IMR-90 (cell line): Measurements from ENCODE around the gene TUBGCP3. TPM values are rescaled to one million over a fixed set of nuclear protein-coding genes. Genes with fewer than 3 reads are reported as not detected.

Source experiments
- ATAC-seq: fragments of 200-7000 bp; cut with Tn5 transposase; 2 replicates; pipeline ENCODE4 v1.9.1; 2020; ENCODE audit warnings: low read depth, mild to moderate bottlenecking, moderate library complexity
- BruUV-seq: library from RNA; stranded (reverse); fragments of 400-500 nt; replicated peaks from 2 replicates; lab custom pipeline; 2021; lab: Mats Ljungman, UMichigan
- CTCF ChIA-PET: fragments of 300-600 bp; formaldehyde crosslinking; extraction: SDS; loops from one replicate; lab custom pipeline; 2021; ENCODE audit warnings: antibody characterized with exemption; lab: Yijun Ruan, JAX
- POLR2A ChIA-PET: fragments of 300-600 bp; sonication (Branson Sonifier 250); formaldehyde crosslinking; loops from one replicate; lab custom pipeline; 2022; ENCODE audit warnings: antibody characterized with exemption; ENCODE audit not compliant: unreplicated experiment; lab: Charles Lee
- DNase-seq: peaks from one replicate; pipeline ENCODE4 v3.0.0; 2013
- H2AFZ ChIP-seq: replicated peaks from 2 replicates; pipeline ENCODE3; 2013; ENCODE audit warnings: low read length, mild to moderate bottlenecking; ENCODE audit not compliant: poor library complexity
- H2AK5ac ChIP-seq: 2 replicates; pipeline ENCODE4 v1.6.1; 2013; ENCODE audit warnings: low read depth, low read length, inconsistent platforms
- H2AK9ac ChIP-seq: replicated peaks from 2 replicates; pipeline ENCODE3; 2013; ENCODE audit warnings: mild to moderate bottlenecking, low read depth, low read length, moderate library complexity; ENCODE audit not compliant: poor library complexity
- H2BK120ac ChIP-seq: 2 replicates; pipeline ENCODE4 v1.6.1; 2013; ENCODE audit warnings: low read depth, low read length, inconsistent platforms
- H2BK15ac ChIP-seq: 3 replicates; pipeline ENCODE4 v1.6.1; 2013; ENCODE audit warnings: low read depth, low read length, inconsistent platforms
- H2BK20ac ChIP-seq: 2 replicates; pipeline ENCODE4 v1.6.1; 2013; ENCODE audit warnings: low read depth, mild to moderate bottlenecking, inconsistent platforms, low read length, moderate library complexity
- H2BK5ac ChIP-seq: 2 replicates; pipeline ENCODE4 v1.6.1; 2013; ENCODE audit warnings: mild to moderate bottlenecking, low read depth, low read length, inconsistent platforms; ENCODE audit not compliant: poor library complexity, severe bottlenecking
- H3K14ac ChIP-seq: replicated peaks from 2 replicates; pipeline ENCODE4 v1.6.1; 2013; ENCODE audit warnings: low read depth, low read length, inconsistent platforms
- H3K18ac ChIP-seq: 2 replicates; pipeline ENCODE4 v1.6.1; 2013; ENCODE audit warnings: low read depth, low read length, control low read depth
- H3K23ac ChIP-seq: 2 replicates; pipeline ENCODE4 v1.6.1; 2013; ENCODE audit warnings: low read depth, low read length, inconsistent platforms
- H3K27ac ChIP-seq: 2 replicates; pipeline ENCODE4 v1.5.1; 2013; ENCODE audit warnings: mild to moderate bottlenecking, control low read depth, low read length; ENCODE audit not compliant: insufficient read depth
- H3K27me3 ChIP-seq: 2 replicates; pipeline ENCODE4 v1.6.1; 2013; ENCODE audit warnings: low read length; ENCODE audit not compliant: control insufficient read depth, insufficient read depth
- H3K36me3 ChIP-seq: 2 replicates; pipeline ENCODE4 v1.6.1; 2013; ENCODE audit warnings: low read length, mixed read lengths; ENCODE audit not compliant: control insufficient read depth, insufficient read depth
- H3K4ac ChIP-seq: 2 replicates; pipeline ENCODE4 v1.6.1; 2013; ENCODE audit warnings: low read depth, low read length, inconsistent platforms
- H3K4me1 ChIP-seq: 2 replicates; pipeline ENCODE4 v1.6.1; 2013; ENCODE audit warnings: low read length, mixed read lengths; ENCODE audit not compliant: control insufficient read depth, insufficient read depth
- H3K4me2 ChIP-seq: 2 replicates; pipeline ENCODE4 v1.6.1; 2013; ENCODE audit warnings: low read depth, mild to moderate bottlenecking, control low read depth, low read length, moderate library complexity
- H3K4me3 ChIP-seq: 2 replicates; pipeline ENCODE4 v1.5.1; 2013; ENCODE audit warnings: low read depth, mild to moderate bottlenecking, control low read depth, low read length, moderate library complexity; ENCODE audit not compliant: insufficient read depth
- H3K56ac ChIP-seq: 2 replicates; pipeline ENCODE4 v1.6.1; 2013; ENCODE audit warnings: low read length, inconsistent platforms; ENCODE audit not compliant: insufficient read depth; ENCODE audit errors: extremely low read depth
- H3K79me1 ChIP-seq, 2 experiments: 2 replicates each; pipeline ENCODE4 v1.6.1; 2013; ENCODE audit warnings: low read length in 2 of 2, inconsistent platforms in 1 of 2, low read depth in 1 of 2
- H3K9ac ChIP-seq: 2 replicates; pipeline ENCODE4 v1.6.1; 2013; ENCODE audit warnings: low read depth, low read length, control low read depth
- H3K9me1 ChIP-seq: 2 replicates; pipeline ENCODE4 v1.6.1; 2013; ENCODE audit warnings: low read length, inconsistent platforms; ENCODE audit not compliant: insufficient read depth
- H3K9me3 ChIP-seq: 2 replicates; pipeline ENCODE4 v1.6.1; 2013; ENCODE audit warnings: low read length; ENCODE audit not compliant: control insufficient read depth, insufficient read depth
- H4K20me1 ChIP-seq: 2 replicates; pipeline ENCODE4 v1.6.1; 2013; ENCODE audit warnings: low read length, inconsistent platforms; ENCODE audit not compliant: insufficient read depth
- H4K5ac ChIP-seq: 2 replicates; pipeline ENCODE4 v1.6.1; 2013; ENCODE audit warnings: mild to moderate bottlenecking, low read depth, low read length, control low read depth
- H4K8ac ChIP-seq, 2 experiments: 2 replicates each; pipeline ENCODE4 v1.6.1; 2013; ENCODE audit warnings: low read depth in 2 of 2, low read length in 2 of 2, control low read depth in 1 of 2, inconsistent platforms in 1 of 2
- H4K91ac ChIP-seq: 2 replicates; pipeline ENCODE4 v1.6.1; 2013; ENCODE audit warnings: low read depth, low read length, inconsistent platforms; ENCODE audit not compliant: insufficient read depth
- BHLHE40 ChIP-seq: fragments of 150-350 bp; IDR thresholded peaks from 2 replicates; pipeline ENCODE4 v1.6.1; 2016; ENCODE audit warnings: mild to moderate bottlenecking, low read depth, low read length
- CEBPB ChIP-seq: IDR thresholded peaks from 2 replicates; pipeline ENCODE4 v1.6.1; 2012; ENCODE audit warnings: low read depth, low read length, improper control_type of control experiment
- CHD1 ChIP-seq: IDR thresholded peaks from 2 replicates; pipeline ENCODE4 v1.6.1; 2012; ENCODE audit warnings: low read depth, low read length, improper control_type of control experiment
- ELK1 ChIP-seq: fragments of 150-350 bp; IDR thresholded peaks from 2 replicates; pipeline ENCODE4 v1.6.1; 2016; ENCODE audit warnings: low read depth, mild to moderate bottlenecking, low read length, moderate library complexity, borderline replicate concordance
- FOS ChIP-seq: fragments of 150-350 bp; IDR thresholded peaks from 2 replicates; pipeline ENCODE4 v1.6.1; 2016; ENCODE audit warnings: low read depth, low read length
- MAFK ChIP-seq: IDR thresholded peaks from 2 replicates; pipeline ENCODE4 v1.6.1; 2012; ENCODE audit warnings: low read depth, low read length, improper control_type of control experiment
- MAZ ChIP-seq: IDR thresholded peaks from 2 replicates; pipeline ENCODE4 v1.6.1; 2012; ENCODE audit warnings: low read depth, mild to moderate bottlenecking, low read length, improper control_type of control experiment, moderate library complexity, borderline replicate concordance
- MXI1 ChIP-seq: IDR thresholded peaks from 2 replicates; pipeline ENCODE4 v1.6.1; 2012; ENCODE audit warnings: low read depth, mild to moderate bottlenecking, low read length, moderate library complexity, borderline replicate concordance
- NFE2L2 ChIP-seq: fragments of 150-350 bp; IDR thresholded peaks from 2 replicates; pipeline ENCODE4 v1.6.1; 2016; ENCODE audit warnings: low read depth, mild to moderate bottlenecking, low read length
- POLR2A ChIP-seq: IDR thresholded peaks from 2 replicates; pipeline ENCODE4 v1.6.1; 2012; ENCODE audit warnings: mild to moderate bottlenecking, low read depth, low read length
- RAD21 ChIP-seq: IDR thresholded peaks from 2 replicates; pipeline ENCODE4 v1.6.1; 2012; ENCODE audit warnings: low read length, improper control_type of control experiment
- RCOR1 ChIP-seq: IDR thresholded peaks from 2 replicates; pipeline ENCODE4 v1.6.1; 2012; ENCODE audit warnings: mild to moderate bottlenecking, low read length, improper control_type of control experiment; ENCODE audit not compliant: insufficient replicate concordance
- RFX5 ChIP-seq: IDR thresholded peaks from 2 replicates; pipeline ENCODE4 v1.8.0; 2012; ENCODE audit warnings: low read depth, mild to moderate bottlenecking, low read length, moderate library complexity
- SMC3 ChIP-seq: fragments of 150-350 bp; IDR thresholded peaks from 2 replicates; pipeline ENCODE4 v1.6.1; 2016; ENCODE audit warnings: low read depth, mild to moderate bottlenecking, antibody characterized with exemption, low read length, moderate library complexity
- WGBS, 2 experiments: methylation state at CpG; one replicate each; pipeline versions ENCODE4 v1.1.5 to v1.1.7; 2013; ENCODE audit warnings: missing lambda C conversion rate in 2 of 2; ENCODE audit not compliant: insufficient read length in 1 of 2; ENCODE audit errors: extremely low coverage in 2 of 2; 5-methylcytosine and 5-hydroxymethylcytosine counted together
- dilution Hi-C: fragments of 300-500 bp; cut with HindIII; formaldehyde crosslinking; loops from one replicate; pipeline ENCODE4 v1.14.3; 2018; ENCODE audit warnings: low sequenced_read_pairs; ENCODE audit not compliant: unreplicated experiment
- in situ Hi-C: fragments of 300-500 bp; cut with MboI; formaldehyde crosslinking; loops from 3 replicates; pipeline ENCODE4 v1.14.3; 2019; ENCODE audit warnings: low sequenced_read_pairs, inconsistent platforms, mixed read lengths
- intact Hi-C: fragments of 100-400 bp; cut with micrococcal nuclease; formaldehyde crosslinking; loops from 2 replicates; pipeline ENCODE4 v1.10.0; 2022
- polyA plus RNA-seq, 3 experiments: library from polyadenylated mRNA; depleted of rRNA; stranded (reverse); fragments of >200 nt; gene quantifications; 2 replicates each; pipeline ENCODE4 v1.2.3, GENCODE V29; 2012; ENCODE audit warnings: low replicate concordance in 1 of 3
- total RNA-seq: library from RNA; depleted of rRNA; stranded (reverse); fragments of >200 nt; gene quantifications from 2 replicates; pipeline ENCODE4 v1.2.3, GENCODE V29; 2012
- TF ChIP-seq, protein P1 (sequence below): fragments of 150-350 bp; IDR thresholded peaks from 2 replicates; pipeline ENCODE4 v1.6.1; 2017; ENCODE audit warnings: mild to moderate bottlenecking, antibody characterized with exemption, low read length, low read depth
- TF ChIP-seq, protein P2 (sequence below): conservative IDR thresholded peaks from 2 replicates; pipeline ENCODE4 v1.5.1; 2012; ENCODE audit warnings: mild to moderate bottlenecking, low read depth, low read length, improper control_type of control experiment

TUBGCP3 gene
- total and polyA plus RNA-seq, 2 of the 4 experiments (the other 2 are of a cell fraction), result 16.0 to 17.8 TPM

- H3K18ac ChIP-seq, result no peak overlapping the region
- H3K4me3 ChIP-seq, result no peak overlapping the region
- H3K4me1 ChIP-seq, result no peaks in the 10 kb centered on the region
- peak overlapping the region; percentile 14 for H2AK9ac ChIP-seq
- no peaks in the 10 kb centered on the region for H3K36me3 ChIP-seq
- DNase-seq, result peak; percentile 42
- POLR2A ChIA-PET, result no interaction called here
- CTCF ChIA-PET, result interaction anchor here (1.1 to 2.1 kb wide), 2 partner anchors 430 to 969 kb away, joined by 3 to 11 read pairs; no protein-coding TSS in a partner anchor
- H3K4me2 ChIP-seq, result no peak overlapping the region
- no peak overlapping the region for H4K8ac ChIP-seq
- H3K4ac ChIP-seq, result no peak overlapping the region
- H3K23ac ChIP-seq, result no peak overlapping the region
- no peak overlapping the region for H2BK5ac ChIP-seq
- H3K9ac ChIP-seq, result no peak overlapping the region
- H2AK5ac ChIP-seq, result no peak overlapping the region
- ATAC-seq, result peak; percentile 95
- H3K9me1 ChIP-seq, result no peaks in the 10 kb centered on the region
- H3K27me3 ChIP-seq, result peaks cover 9% of the 10 kb centered on the region
- WGBS, 2 experiments, result no CpG with 5 or more reads among the region's 10 CpGs
- H2AFZ ChIP-seq, result peak overlapping the region; percentile 83
- H2BK15ac ChIP-seq, result no peak overlapping the region
- no peaks in the 10 kb centered on the region for H3K79me1 ChIP-seq
- intact Hi-C loops, result loop anchor here (1.0 to 10.0 kb wide), 2 partner anchors 970 to 1379 kb away; no protein-coding TSS in a partner anchor
- no TSS peak for BruUV-seq
- H4K20me1 ChIP-seq, result no peaks in the 10 kb centered on the region
- dilution Hi-C loops, result no loop called here
- no peak overlapping the region for H3K14ac ChIP-seq
- H3K9me3 ChIP-seq, result no peaks in the 10 kb centered on the region
- no peak overlapping the region for H2BK20ac ChIP-seq
- no peak overlapping the region for H2BK120ac ChIP-seq
- H3K56ac ChIP-seq, result no peak overlapping the region
- H4K5ac ChIP-seq, result no peak overlapping the region
- in situ Hi-C loops, result loop anchor here (5.0 kb wide), 1 partner anchor 972 kb away; no protein-coding TSS in a partner anchor
- no peak for TF ChIP-seq RFX5
- no peak for TF ChIP-seq CEBPB
- TF ChIP-seq POLR2A, result no peak
- no peak for TF ChIP-seq CHD1
- no peak for TF ChIP-seq MAZ
- peak; percentile 65 for TF ChIP-seq SMC3
- TF ChIP-seq MXI1, result no peak
- TF ChIP-seq, protein P1, sequence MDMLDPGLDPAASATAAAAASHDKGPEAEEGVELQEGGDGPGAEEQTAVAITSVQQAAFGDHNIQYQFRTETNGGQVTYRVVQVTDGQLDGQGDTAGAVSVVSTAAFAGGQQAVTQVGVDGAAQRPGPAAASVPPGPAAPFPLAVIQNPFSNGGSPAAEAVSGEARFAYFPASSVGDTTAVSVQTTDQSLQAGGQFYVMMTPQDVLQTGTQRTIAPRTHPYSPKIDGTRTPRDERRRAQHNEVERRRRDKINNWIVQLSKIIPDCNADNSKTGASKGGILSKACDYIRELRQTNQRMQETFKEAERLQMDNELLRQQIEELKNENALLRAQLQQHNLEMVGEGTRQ, result no peak
- no peak for TF ChIP-seq RCOR1
- TF ChIP-seq, protein P2, sequence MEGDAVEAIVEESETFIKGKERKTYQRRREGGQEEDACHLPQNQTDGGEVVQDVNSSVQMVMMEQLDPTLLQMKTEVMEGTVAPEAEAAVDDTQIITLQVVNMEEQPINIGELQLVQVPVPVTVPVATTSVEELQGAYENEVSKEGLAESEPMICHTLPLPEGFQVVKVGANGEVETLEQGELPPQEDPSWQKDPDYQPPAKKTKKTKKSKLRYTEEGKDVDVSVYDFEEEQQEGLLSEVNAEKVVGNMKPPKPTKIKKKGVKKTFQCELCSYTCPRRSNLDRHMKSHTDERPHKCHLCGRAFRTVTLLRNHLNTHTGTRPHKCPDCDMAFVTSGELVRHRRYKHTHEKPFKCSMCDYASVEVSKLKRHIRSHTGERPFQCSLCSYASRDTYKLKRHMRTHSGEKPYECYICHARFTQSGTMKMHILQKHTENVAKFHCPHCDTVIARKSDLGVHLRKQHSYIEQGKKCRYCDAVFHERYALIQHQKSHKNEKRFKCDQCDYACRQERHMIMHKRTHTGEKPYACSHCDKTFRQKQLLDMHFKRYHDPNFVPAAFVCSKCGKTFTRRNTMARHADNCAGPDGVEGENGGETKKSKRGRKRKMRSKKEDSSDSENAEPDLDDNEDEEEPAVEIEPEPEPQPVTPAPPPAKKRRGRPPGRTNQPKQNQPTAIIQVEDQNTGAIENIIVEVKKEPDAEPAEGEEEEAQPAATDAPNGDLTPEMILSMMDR, result peak; percentile 81
- no peak for TF ChIP-seq ELK1
- TF ChIP-seq MAFK, result no peak
- no peak for TF ChIP-seq NFE2L2
- TF ChIP-seq FOS, result no peak
- TF ChIP-seq BHLHE40, result no peak
- TF ChIP-seq RAD21, result peak; percentile 87
- H3K27ac ChIP-seq, result no peak overlapping the region
- no peak overlapping the region for H4K91ac ChIP-seq
Observed at GRCh38 chr13:112443995-112444311, 144.0 kb downstream of the TUBGCP3 start.
